ENCODE data around the gene DPM3. TPM values are rescaled to one million over a fixed set of nuclear protein-coding genes. Genes with fewer than 3 reads are reported as not detected.

The DPM3 gene
- total RNA-seq, 2 experiments from 2014 or later = 34.1 to 37.7 TPM

DNA sequence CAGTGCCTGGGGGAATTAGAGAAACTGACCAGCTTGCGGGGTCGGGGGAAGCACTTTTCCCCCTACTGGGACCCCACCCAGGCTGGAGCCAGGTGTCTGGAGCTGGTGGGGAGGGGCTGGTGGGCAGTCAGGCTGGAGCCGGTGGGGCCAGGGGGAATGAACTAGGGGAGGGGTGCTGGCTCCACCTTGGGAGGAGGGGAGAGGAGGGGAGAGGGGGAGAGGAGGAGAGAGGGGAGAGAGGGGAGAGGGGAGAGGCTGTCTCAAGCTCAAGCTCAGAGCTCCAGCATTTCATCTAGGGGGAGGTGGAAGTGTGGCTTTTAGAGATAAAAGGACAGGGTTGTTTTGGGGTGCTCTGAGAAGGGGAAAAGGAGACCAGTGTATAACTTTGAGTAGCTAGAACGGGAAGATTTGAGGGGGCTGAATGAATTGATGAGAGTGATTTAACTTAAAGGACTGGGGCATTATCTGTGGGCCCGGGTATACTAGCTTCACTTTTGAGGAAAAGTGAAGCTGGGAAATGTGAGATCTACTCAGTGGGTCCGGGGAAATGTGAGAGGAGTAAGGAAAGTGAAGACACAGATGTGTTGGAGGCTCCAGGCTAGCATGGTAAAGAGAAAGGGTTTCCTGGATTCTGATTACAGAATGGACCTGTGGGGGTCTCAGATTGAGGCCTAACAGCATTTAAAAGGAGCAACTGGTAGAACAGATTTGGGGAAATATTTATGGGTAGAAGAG is 9.9 kb downstream of the DPM3 start:
- intact Hi-C loops (cut with micrococcal nuclease) = no loop called here
- CTCF ChIA-PET = interaction anchor here (1.2 to 1.5 kb wide), 4 partner anchors 39 to 69 kb away, joined by 3 to 6 read pairs (median 4); partner anchors contain the start of gene KRTCAP2
- POLR2A ChIA-PET = no interaction called here
- H3K27ac Mint-ChIP-seq = no peak overlapping the region
- H3K4me1 Mint-ChIP-seq (ENCODE audit: low read depth) = peaks cover 37% of the 10 kb centered on the region
- H3K27me3 Mint-ChIP-seq = peaks cover 24% of the 10 kb centered on the region
- no peak for DNase-seq
- no peak overlapping the region for H3K4me3 Mint-ChIP-seq
- peaks cover 1% of the 10 kb centered on the region for H3K36me3 Mint-ChIP-seq
- H3K9me3 Mint-ChIP-seq = no peaks in the 10 kb centered on the region

DNA sequence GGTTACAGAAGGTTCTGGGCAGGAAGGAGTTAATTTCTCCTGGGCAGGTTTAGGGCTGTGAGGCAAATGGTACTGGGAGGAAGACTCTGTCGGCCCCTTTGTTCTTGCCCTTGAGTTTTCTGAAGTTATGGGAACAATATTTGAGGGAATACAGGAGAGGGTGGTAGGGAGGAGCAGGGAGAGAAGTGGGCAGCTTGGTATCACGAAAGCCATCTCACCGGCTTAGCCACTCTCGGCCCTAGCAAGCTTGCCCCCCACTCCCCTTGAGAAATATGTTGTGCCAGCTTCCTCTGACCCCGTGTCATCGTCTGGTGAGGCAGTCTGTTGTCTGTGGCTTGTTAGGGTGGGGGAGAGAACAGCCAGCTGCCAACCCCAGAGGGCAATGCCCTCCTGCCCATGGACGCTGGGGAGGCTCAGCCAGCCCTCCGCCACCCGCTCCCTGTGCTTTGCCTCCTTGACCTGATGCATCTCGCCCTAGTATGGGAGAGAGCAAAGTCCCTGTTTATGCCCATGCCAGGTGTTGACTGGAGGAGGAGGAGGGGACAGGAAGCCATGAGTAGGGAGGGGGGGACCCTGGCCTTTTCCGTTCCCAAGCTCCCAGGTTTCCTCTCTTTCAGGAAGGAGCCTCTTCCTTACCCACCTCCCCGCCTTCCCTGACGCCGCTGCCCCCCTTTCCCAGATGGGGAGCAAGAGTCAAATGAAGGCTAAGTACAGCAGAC is 11.4 kb downstream of the DPM3 start:
- H3K36me3 Mint-ChIP-seq = peaks cover 1% of the 10 kb centered on the region
- no peak overlapping the region for H3K27ac Mint-ChIP-seq
- H3K27me3 Mint-ChIP-seq = peaks cover 25% of the 10 kb centered on the region
- no peaks in the 10 kb centered on the region for H3K9me3 Mint-ChIP-seq
- H3K4me3 Mint-ChIP-seq = peak overlapping the region; percentile 64
- ChIA-PET POLR2A (no interaction called here), CTCF (interaction anchor here (0.8 to 4.4 kb wide), 3 partner anchors 38 to 185 kb away, joined by 3 to 15 read pairs (median 11); no protein-coding TSS in a partner anchor)
- intact Hi-C loops (cut with micrococcal nuclease) = loop anchor here (2.0 kb wide), 1 partner anchor 38 kb away; no protein-coding TSS in a partner anchor
- no peak for DNase-seq
- peaks cover 30% of the 10 kb centered on the region for H3K4me1 Mint-ChIP-seq (ENCODE audit: low read depth)

DNA sequence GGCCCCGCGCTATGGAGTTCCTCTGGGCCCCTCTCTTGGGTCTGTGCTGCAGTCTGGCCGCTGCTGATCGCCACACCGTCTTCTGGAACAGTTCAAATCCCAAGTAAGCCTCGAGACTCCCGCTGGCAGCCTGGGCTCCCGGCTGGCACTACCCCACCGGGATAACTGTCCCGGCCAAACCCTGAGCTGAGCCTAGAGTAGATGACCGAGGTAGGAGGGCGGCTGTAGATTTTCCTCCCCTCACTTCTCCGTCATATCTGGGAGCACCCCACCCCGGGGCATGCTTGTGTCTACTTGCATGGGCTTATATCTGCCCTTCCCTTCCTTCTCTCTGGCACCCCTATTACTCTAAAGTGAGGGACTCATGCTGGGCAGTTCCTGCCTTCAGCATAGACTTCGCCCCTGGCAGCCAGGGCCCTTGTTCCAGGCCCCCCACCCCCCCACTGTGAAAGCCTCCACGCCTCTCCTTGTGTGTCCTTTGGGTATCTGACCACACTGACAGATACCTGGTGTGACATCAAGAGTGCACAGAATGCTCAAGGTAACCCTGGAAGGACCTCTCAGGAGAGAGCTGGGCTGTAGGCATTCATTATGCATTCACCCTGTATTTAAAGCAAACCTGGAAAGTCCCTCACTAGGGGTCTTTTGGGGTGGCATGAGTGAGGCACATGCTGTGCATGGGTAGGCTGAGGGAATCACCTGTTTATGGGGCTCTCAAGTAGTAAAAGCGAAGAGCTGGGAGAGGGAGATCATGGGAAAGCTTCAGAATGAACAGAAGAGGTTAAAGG is 12.2 kb downstream of the DPM3 start:
- H3K36me3 Mint-ChIP-seq = peaks cover 1% of the 10 kb centered on the region
- H3K9me3 Mint-ChIP-seq = no peaks in the 10 kb centered on the region
- ChIA-PET POLR2A (no interaction called here), CTCF (interaction anchor here (1.0 to 4.4 kb wide), 3 partner anchors 37 to 42 kb away, joined by 3 to 15 read pairs (median 11); no protein-coding TSS in a partner anchor)
- no peak for DNase-seq
- peaks cover 25% of the 10 kb centered on the region for H3K27me3 Mint-ChIP-seq
- H3K27ac Mint-ChIP-seq = no peak overlapping the region
- intact Hi-C loops (cut with micrococcal nuclease) = loop anchor here (2.0 kb wide), 1 partner anchor 39 kb away; no protein-coding TSS in a partner anchor
- peaks cover 30% of the 10 kb centered on the region for H3K4me1 Mint-ChIP-seq (ENCODE audit: low read depth)
- H3K4me3 Mint-ChIP-seq = peak overlapping the region; percentile 64

DNA sequence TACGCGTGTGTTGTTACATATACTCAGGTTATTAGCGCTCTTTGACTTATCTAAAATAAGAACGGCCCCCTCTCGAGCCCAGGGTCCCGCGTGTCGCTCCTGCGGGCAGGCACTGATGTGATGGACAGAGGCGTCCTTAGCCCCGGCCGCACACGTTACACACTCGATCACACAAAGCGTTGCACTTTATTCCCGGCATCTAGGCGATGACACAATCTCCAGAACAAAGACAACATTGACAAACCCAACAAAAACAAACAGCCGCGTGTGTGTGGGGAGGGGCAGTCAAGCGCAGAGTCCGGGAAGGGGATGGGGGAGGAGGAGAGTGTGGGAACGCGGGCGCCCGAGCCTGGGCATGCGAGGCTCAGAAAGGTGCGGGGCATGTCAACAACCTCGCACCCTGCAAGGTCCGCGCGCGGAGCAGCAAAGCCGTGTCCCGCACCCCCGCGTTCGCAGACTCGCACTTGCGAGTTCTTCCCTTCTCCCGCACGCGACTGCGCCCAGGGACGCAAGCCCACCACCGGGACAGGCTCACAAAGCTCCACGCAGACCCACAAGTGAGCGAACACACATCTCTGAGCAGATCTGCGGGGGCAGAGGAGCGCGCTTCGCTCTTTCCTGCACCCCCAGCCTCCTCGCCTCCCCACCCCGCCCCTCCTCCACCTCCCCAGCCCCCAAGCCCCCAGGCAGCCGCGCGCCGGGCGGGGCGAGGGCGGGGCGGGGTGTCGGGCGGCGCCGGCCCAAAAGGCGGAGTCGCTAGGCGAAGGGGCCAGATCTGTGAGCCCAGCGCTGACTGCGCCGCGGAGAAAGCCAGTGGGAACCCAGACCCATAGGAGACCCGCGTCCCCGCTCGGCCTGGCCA is 13.0 kb downstream of the DPM3 start, which contains the start of gene EFNA1:
EFNA1 (plus strand) TSS at position 772 of the 862 bp plus-strand sequence. CDS start 102 bp downstream, outside the sequence.
- ChIA-PET CTCF (interaction anchor here (1.0 to 4.4 kb wide), 3 partner anchors 36 to 42 kb away, joined by 3 to 15 read pairs (median 11); no protein-coding TSS in a partner anchor), POLR2A (no interaction called here)
- peaks cover 1% of the 10 kb centered on the region for H3K36me3 Mint-ChIP-seq
- DNase-seq = peak; percentile 45
- no peaks in the 10 kb centered on the region for H3K9me3 Mint-ChIP-seq
- peak within 1 kb of the TSS; percentile 64 for H3K4me3 Mint-ChIP-seq
- peaks cover 25% of the 10 kb centered on the region for H3K27me3 Mint-ChIP-seq
- no peak within 1 kb of the TSS for H3K27ac Mint-ChIP-seq
- intact Hi-C loops (cut with micrococcal nuclease) = no loop called here
- peaks cover 30% of the 10 kb centered on the region for H3K4me1 Mint-ChIP-seq (ENCODE audit: low read depth)

DNA sequence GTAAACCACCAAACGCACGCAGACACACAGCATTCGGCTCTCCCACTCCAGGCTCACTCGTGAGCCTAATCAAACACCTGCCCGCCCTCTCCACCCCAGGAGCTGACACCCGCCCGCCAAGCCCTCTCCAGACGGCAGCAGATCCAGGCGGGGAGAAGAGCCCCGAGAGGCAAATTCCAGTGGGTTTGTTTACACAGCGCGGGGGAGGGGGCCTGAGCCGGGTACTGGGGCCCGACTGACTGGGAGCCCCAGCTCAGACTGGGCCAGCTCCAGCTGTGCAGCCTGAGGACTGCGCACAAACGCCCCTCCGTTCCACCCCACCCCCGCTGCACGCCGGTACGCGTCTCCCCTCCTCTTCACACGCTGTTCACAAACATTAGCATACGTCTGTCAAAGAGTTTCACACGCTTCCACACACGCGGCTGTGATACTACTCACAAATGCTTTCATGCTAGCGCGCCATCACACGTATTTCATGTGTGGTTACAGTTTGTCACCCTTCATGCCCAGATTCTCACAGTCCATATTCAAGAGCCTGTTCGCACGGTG is 13.7 kb downstream of the DPM3 start:
- CTCF ChIA-PET = interaction anchor here (1.4 to 4.4 kb wide), 3 partner anchors 35 to 41 kb away, joined by 5 to 15 read pairs (median 9); no protein-coding TSS in a partner anchor
- peak; percentile 52 for DNase-seq
- POLR2A ChIA-PET = no interaction called here
- H3K4me1 Mint-ChIP-seq (ENCODE audit: low read depth) = peaks cover 30% of the 10 kb centered on the region
- peak overlapping the region; percentile 60 for H3K4me3 Mint-ChIP-seq
- no peaks in the 10 kb centered on the region for H3K36me3 Mint-ChIP-seq
- intact Hi-C loops (cut with micrococcal nuclease) = no loop called here
- H3K9me3 Mint-ChIP-seq = no peaks in the 10 kb centered on the region
- H3K27me3 Mint-ChIP-seq = peaks cover 25% of the 10 kb centered on the region
- H3K27ac Mint-ChIP-seq = no peak overlapping the region

DNA sequence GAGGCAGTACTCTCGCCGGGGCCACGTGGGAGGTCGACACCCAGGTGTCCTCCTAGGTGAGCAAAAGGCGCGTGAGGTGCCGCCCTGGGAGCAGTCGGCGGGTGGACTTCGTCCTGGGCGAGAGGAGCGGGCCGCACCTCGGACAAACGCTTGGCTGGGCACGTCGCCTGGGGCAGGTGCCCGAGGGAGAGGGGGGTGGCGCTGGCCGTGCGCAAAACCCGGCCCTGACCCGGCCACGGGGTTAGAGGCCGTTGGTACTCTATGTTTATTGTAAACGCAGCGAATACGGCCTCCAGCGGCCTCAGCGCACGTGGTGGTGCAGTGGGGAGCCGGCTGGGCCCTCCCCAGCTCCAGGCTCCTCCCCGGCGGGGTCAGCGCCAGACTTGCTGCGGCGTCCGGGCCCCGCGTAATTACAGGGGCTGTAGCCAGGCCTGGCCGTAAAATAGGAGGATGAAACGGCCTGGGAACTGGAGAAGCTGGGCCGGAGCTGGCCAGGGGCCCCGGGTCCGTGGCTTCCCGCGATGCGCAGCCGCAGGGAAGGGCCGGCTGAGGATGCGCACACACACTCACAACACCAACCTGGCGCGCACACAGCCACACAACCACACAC is 14.3 kb downstream of the DPM3 start:
- H3K9me3 Mint-ChIP-seq = no peaks in the 10 kb centered on the region
- no peak for DNase-seq
- peaks cover 30% of the 10 kb centered on the region for H3K4me1 Mint-ChIP-seq (ENCODE audit: low read depth)
- intact Hi-C loops (cut with micrococcal nuclease) = no loop called here
- ChIA-PET CTCF (interaction anchor here (1.4 to 4.4 kb wide), 4 partner anchors 35 to 47 kb away, joined by 5 to 15 read pairs (median 9); partner anchors contain the start of gene KRTCAP2), POLR2A (no interaction called here)
- no peaks in the 10 kb centered on the region for H3K36me3 Mint-ChIP-seq
- H3K27me3 Mint-ChIP-seq = peaks cover 25% of the 10 kb centered on the region
- H3K27ac Mint-ChIP-seq = no peak overlapping the region
- no peak overlapping the region for H3K4me3 Mint-ChIP-seq

DNA sequence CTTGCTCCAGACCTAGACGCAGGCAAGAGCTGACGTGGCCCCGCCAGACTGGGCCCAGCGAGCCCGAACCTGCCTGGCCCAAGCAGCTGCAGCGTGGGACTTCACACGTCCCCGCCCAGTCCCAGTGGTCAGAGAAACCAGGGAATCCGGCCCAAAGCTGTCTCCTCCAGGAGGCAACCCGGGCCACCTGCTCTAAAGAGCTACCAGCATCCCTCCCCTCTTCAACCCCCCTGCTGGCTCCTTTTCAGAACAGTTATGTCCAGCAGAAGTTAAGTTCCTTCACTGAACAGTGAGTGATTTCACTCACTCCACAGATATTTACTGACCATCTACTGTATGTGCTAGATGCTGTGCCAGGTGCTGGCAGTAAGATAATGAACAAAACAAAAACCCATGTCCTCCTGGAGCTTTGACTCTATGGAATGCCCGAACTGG is 14.8 kb downstream of the DPM3 start:
- H3K36me3 Mint-ChIP-seq = no peaks in the 10 kb centered on the region
- intact Hi-C loops (cut with micrococcal nuclease) = no loop called here
- ChIA-PET POLR2A (no interaction called here), CTCF (interaction anchor here (1.4 to 4.4 kb wide), 5 partner anchors 34 to 80 kb away, joined by 4 to 15 read pairs (median 9); partner anchors contain the start of gene KRTCAP2)
- peaks cover 30% of the 10 kb centered on the region for H3K4me1 Mint-ChIP-seq (ENCODE audit: low read depth)
- H3K27me3 Mint-ChIP-seq = peaks cover 25% of the 10 kb centered on the region
- DNase-seq = no peak
- no peak overlapping the region for H3K4me3 Mint-ChIP-seq
- no peak overlapping the region for H3K27ac Mint-ChIP-seq
- no peaks in the 10 kb centered on the region for H3K9me3 Mint-ChIP-seq

DNA sequence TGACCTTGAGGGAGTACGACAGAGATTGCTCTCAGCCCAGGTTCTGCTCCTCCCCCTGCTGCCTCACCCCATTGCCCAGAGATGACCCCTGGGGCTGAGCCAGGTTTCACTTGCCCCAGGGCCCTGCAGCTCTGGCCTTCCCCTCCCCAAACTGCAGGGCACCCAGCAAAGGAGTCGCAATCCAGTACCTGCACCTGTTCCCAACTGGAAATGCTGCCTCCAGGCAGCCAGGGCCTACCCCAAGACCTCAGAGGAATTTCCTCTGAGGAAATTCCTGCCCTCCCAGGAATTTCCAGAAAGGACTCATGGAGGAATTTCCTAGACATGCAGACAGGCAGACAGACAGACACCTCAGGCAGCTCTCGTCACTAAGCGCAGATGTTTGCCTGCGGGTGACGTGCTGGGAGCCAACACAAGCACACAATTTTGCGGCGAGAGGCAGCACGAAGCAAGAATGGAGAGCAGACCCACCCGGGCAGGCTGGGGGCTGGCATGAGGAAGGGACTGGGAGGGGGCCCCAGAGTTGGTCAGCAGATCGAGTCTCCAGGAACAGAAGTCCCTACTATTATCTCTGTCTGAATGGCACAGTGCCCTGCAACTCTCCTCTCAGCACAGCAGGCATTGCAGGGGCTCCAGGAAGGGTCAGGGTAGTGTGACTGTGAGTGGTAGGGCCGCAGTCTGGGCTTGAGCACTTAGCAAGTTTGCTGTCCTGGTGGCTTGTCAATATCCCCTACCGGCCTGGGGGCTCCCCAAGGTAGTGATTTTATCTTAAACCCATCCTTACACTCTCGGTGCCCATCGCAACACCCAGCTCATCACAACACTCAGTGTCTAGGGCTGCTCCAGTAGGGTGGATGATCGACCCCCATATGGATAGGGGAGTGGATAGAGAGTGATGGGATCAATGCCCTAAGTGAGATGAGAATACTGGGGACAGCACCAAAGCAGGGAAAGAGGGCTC is 15.5 kb downstream of the DPM3 start:
- no peak for DNase-seq
- H3K27ac Mint-ChIP-seq = no peak overlapping the region
- H3K4me1 Mint-ChIP-seq (ENCODE audit: low read depth) = peaks cover 29% of the 10 kb centered on the region
- H3K4me3 Mint-ChIP-seq = no peak overlapping the region
- peaks cover 23% of the 10 kb centered on the region for H3K27me3 Mint-ChIP-seq
- intact Hi-C loops (cut with micrococcal nuclease) = no loop called here
- ChIA-PET CTCF (interaction anchor here (1.4 to 4.4 kb wide), 6 partner anchors 33 to 79 kb away, joined by 4 to 15 read pairs (median 9); partner anchors contain the start of gene KRTCAP2), POLR2A (no interaction called here)
- H3K36me3 Mint-ChIP-seq = no peaks in the 10 kb centered on the region
- H3K9me3 Mint-ChIP-seq = no peaks in the 10 kb centered on the region

DNA sequence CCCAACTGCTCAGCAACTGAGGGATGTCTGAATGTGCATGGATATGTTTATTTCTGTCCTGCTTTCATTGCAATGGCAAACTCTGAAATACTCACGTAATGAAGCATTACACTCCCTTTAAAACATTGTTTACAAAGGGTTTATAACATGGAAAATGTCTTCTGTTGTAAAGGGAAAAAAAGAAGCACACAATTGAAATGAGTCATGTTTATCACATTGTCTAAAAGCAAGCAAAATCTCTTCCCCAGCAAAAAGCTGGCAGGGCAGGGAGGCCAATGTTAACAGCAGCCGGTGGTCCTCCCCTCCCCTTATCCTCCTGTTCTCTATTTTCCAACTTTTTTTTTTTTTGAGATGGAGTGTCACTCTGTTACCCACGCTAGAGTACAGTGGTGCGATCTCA is 16.5 kb downstream of the DPM3 start:
- H3K27me3 Mint-ChIP-seq = peaks cover 20% of the 10 kb centered on the region

More for the DNA sequence above, 16.5 kb downstream of the DPM3 start:
- ChIA-PET POLR2A (no interaction called here), CTCF (interaction anchor here (1.7 to 3.0 kb wide), 3 partner anchors 32 to 78 kb away, joined by 4 to 10 read pairs (median 9); partner anchors contain the start of gene KRTCAP2)
- Mint-ChIP-seq H3K4me3 (no peak overlapping the region), H3K9me3 (no peaks in the 10 kb centered on the region), H3K36me3 (no peaks in the 10 kb centered on the region), H3K27ac (no peak overlapping the region), H3K4me1 (ENCODE audit: low read depth) (peaks cover 22% of the 10 kb centered on the region)
- DNase-seq = no peak
- intact Hi-C loops (cut with micrococcal nuclease) = no loop called here

Data from activated CD4-positive, alpha-beta memory T cell treated with anti-CD3 and anti-CD28 coated beads for 36 hours (primary cell).